RWPE1 (cell line): Measurements from ENCODE around the gene DNMT3A.

Experiments
- CTCF ChIA-PET: fragments of 350-600 bp; sonication (Branson Sonifier 250); formaldehyde crosslinking; extraction: SDS; loops from one replicate; lab custom pipeline; 2021; lab: Yijun Ruan, JAX
- POLR2A ChIA-PET: fragments of 400-600 bp; formaldehyde crosslinking; extraction: SDS; loops from one replicate; lab custom pipeline; 2020; ENCODE audit warnings: antibody characterized with exemption; ENCODE audit not compliant: low non-redundant PET; lab: Yijun Ruan, JAX
- DNase-seq: peaks from one replicate; pipeline ENCODE4 v3.0.0; 2012; ENCODE audit warnings: low spot score
- H3K27ac ChIP-seq: fragments of 450-650 bp; 2 replicates; pipeline ENCODE4 v1.5.1; 2017
- CTCF ChIP-seq: fragments of 450-650 bp; conservative IDR thresholded peaks from 2 replicates; pipeline ENCODE4 v1.5.1; 2017; ENCODE audit warnings: low read depth, mild to moderate bottlenecking

The DNMT3A gene

DNA sequence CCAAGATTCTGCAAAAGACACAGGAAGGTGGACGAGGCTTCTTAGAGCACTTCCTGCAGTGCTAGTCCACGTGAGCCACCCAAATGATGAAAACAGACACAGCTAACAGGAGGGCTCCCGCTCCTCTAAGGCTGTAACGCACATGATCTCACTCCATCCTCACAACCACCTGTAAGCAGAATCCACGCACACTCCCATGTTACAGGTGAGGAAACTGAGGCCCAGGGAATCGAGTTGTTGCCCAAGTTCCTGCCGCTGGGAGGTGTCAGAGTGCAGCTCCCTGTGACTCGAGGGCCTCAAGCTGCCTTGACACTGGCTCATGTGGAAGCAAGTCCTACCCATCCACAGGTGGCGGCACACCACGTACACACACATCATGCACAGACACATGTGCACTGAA is 4.4 kb downstream of the DNMT3A start:
- ChIA-PET CTCF (no interaction called here), POLR2A (no interaction called here)
- TF ChIP-seq CTCF = no peak
- DNase-seq = no peak
- no peak overlapping the region for H3K27ac ChIP-seq

GRCh38 chr2:25336383-25336841 is 5.3 kb downstream of the DNMT3A start:
- ChIA-PET CTCF (no interaction called here), POLR2A (interaction anchor here (0.6 kb wide), 1 partner anchor 70 kb away, joined by 3 read pairs; no protein-coding TSS in a partner anchor)
- H3K27ac ChIP-seq = no peak overlapping the region
- no peak for DNase-seq
- TF ChIP-seq CTCF = no peak

- no peak overlapping the region for H3K27ac ChIP-seq
- CTCF ChIA-PET = no interaction called here
- POLR2A ChIA-PET = interaction anchor here (0.6 kb wide), 1 partner anchor 69 kb away, joined by 3 read pairs; no protein-coding TSS in a partner anchor
- no peak for TF ChIP-seq CTCF
- DNase-seq = no peak
These were observed 5.8 kb downstream of the DNMT3A start for GRCh38 chr2:25335971-25336370.

- CTCF ChIA-PET = no interaction called here
- DNase-seq = no peak
- POLR2A ChIA-PET = no interaction called here
- TF ChIP-seq CTCF = no peak
- H3K27ac ChIP-seq = no peak overlapping the region
These were observed 6.5 kb downstream of the DNMT3A start for GRCh38 chr2:25335204-25335603.

DNA sequence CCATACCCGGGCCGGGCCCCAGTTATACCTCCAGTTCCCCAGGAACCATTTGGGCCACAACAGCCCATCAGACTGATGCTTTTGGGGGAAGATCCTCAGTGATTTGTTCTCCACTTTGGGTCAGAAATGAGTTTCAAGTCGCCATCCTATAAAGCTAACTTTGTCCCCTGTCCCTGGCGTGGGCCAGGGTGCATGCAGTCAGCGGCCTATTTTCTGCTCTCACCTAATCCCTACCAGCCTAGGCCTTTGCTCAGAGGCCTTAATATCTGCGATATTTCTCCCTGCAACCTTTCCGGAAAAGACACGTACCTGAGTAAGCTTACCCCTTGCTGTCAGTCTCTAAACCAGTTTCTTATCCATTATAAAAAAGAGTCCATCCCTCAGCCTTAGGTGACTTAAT is 7.2 kb downstream of the DNMT3A start:
- CTCF ChIA-PET = no interaction called here
- H3K27ac ChIP-seq = no peak overlapping the region
- DNase-seq = no peak
- no peak for TF ChIP-seq CTCF
- POLR2A ChIA-PET = no interaction called here

DNA sequence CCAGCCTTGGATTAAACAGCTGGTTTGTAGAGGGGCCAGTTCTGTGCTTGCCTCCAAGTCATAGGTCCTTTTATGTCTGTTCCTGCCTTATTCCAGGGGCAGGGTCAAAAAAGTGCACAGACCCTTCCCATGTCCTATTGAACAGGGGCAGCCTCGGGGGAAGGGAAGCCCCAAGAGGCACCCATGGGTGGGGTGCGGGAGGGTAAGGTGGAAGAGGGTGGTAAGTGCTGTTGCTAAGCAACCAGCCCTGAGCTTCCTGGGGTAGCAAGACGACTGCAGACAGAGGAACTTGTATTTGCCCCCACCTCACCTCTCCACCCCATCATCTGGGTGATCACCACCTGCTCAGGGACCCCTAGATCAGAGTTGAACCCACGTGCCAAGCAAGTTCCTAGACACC is 7.7 kb downstream of the DNMT3A start:
- CTCF ChIA-PET = interaction anchor here (0.6 kb wide), 1 partner anchor 303 kb away, joined by 4 read pairs; no protein-coding TSS in a partner anchor
- no peak for TF ChIP-seq CTCF
- no peak for DNase-seq
- POLR2A ChIA-PET = no interaction called here
- H3K27ac ChIP-seq = no peak overlapping the region
